H7 (cell line): Measurements from ENCODE around the gene CAMSAP1. TPM values are rescaled to one million over a fixed set of nuclear protein-coding genes. Genes with fewer than 3 reads are reported as not detected.
"Not testable (repeated sequence)": the region's sequence is repeated elsewhere in the genome, so short reads cannot be mapped to it uniquely, and the experiment has no call there.

Experiments used
- DNase-seq: peaks from one replicate; pipeline ENCODE4 v3.0.0; 2012
- H3K27me3 ChIP-seq: 2 replicates; pipeline ENCODE4 v1.6.0; 2011; ENCODE audit warnings: mild to moderate bottlenecking, low read length; ENCODE audit not compliant: control insufficient read depth, insufficient read depth
- H3K36me3 ChIP-seq: replicated peaks from 2 replicates; pipeline ENCODE4 v1.5.1; 2011; ENCODE audit warnings: low read length; ENCODE audit not compliant: control insufficient read depth, insufficient read depth
- H3K4me3 ChIP-seq: 2 replicates; pipeline ENCODE4 v1.5.1; 2011; ENCODE audit warnings: low read depth, mild to moderate bottlenecking, control low read depth, low read length, moderate library complexity; ENCODE audit not compliant: insufficient read depth
- total RNA-seq: library from RNA; depleted of rRNA; stranded (reverse); fragments of >200 nt; shearing (Covaris generic); gene quantifications from 2 replicates; pipeline ENCODE4 v1.2.3, GENCODE V29; 2014

The CAMSAP1 gene
- total RNA-seq, 1 experiment from 2014 or later, result 26.3 TPM

GRCh38 chr9:135947105-135947504, 39.8 kb upstream of the CAMSAP1 start:
- peaks cover 14% of the 10 kb centered on the region for H3K36me3 ChIP-seq
- DNase-seq, H3K27me3 ChIP-seq, H3K4me3 ChIP-seq: not testable (repeated sequence)

DNA sequence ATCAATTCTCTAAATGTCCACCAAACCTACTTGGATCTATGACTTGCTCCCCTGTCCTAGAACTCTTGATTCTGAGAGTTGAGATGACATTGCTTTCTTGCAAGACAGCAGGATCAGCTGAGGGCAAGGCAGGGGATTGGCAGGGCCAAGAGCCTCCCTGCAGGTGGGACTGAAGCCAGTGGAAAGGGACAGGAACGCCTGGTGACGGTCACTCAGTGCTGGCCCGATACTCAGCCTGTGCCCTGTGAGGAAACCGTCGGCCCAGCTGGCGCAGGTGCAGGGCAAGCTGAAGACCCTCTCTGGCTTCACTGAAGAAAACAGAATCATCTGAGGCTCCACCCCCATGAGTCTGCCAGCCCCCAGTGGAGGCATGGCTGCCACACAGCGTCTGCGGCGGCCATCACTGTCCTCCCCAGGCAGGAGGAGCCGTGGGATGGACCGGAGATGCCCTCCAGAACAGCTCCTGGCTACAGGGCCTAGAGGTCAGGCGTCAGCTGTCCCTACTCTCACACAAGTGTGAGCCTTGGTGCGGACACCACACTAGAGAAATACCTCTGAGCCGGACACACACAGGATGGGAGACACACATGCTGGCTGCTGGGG, 39.1 kb upstream of the CAMSAP1 start:
- H3K36me3 ChIP-seq, result peaks cover 15% of the 10 kb centered on the region
- no peak for DNase-seq
- H3K4me3 ChIP-seq, result no peak overlapping the region
- H3K27me3 ChIP-seq, result no peaks in the 10 kb centered on the region

DNA sequence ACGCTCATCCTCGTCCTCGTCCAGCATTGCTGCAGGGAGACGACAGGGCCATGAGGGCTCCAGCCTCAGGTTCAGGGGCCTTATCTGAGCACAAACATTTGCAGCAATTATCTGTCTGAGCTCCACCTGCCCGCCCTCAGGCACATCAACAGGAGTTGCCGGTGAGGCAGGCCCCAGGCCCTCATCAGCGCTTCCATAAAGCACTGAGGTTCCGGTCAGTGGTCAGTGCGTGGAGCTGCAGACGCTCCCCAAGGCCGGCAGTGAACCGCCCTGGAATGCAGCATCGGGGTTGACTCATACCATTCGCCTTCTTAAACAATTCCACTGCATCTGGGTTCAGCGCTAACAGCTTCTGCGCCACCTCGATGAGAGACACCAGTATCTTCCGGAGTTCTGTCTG, 38.6 kb upstream of the CAMSAP1 start:
- no peak overlapping the region for H3K4me3 ChIP-seq
- peaks cover 15% of the 10 kb centered on the region for H3K36me3 ChIP-seq
- no peak for DNase-seq
- H3K27me3 ChIP-seq, result no peaks in the 10 kb centered on the region

GRCh38 chr9:135944444-135945252, 37.3 kb upstream of the CAMSAP1 start:
- Histone ChIP-seq H3K27me3 (no peaks in the 10 kb centered on the region), H3K4me3 (no peak overlapping the region), H3K36me3 (peaks cover 15% of the 10 kb centered on the region)
- peak; percentile 66 for DNase-seq

DNA sequence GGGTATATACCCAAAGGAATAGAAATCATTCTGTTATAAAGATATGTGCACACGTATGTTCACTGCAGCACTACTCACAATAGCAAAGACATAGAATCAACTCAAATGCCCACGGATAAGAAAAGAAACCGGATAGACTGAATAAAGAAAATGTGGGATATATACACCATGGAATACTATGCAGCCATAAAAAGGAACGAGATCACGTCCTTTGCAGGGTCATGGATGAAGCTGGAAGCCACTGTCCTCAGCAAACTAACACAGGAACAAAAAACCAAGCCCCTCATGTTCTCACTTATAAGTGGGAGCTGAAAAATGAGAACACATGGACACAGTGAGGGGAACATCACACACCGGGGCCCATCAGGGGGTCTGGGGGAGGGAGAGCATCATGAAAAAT, 36.3 kb upstream of the CAMSAP1 start:
- not testable (repeated sequence) for DNase-seq, H3K4me3 ChIP-seq, H3K27me3 ChIP-seq
- peaks cover 15% of the 10 kb centered on the region for H3K36me3 ChIP-seq

GRCh38 chr9:135941288-135941995, 34.1 kb upstream of the CAMSAP1 start:
- no peak for DNase-seq
- no peak overlapping the region for H3K4me3 ChIP-seq
- peaks cover 19% of the 10 kb centered on the region for H3K36me3 ChIP-seq
- no peaks in the 10 kb centered on the region for H3K27me3 ChIP-seq

DNA sequence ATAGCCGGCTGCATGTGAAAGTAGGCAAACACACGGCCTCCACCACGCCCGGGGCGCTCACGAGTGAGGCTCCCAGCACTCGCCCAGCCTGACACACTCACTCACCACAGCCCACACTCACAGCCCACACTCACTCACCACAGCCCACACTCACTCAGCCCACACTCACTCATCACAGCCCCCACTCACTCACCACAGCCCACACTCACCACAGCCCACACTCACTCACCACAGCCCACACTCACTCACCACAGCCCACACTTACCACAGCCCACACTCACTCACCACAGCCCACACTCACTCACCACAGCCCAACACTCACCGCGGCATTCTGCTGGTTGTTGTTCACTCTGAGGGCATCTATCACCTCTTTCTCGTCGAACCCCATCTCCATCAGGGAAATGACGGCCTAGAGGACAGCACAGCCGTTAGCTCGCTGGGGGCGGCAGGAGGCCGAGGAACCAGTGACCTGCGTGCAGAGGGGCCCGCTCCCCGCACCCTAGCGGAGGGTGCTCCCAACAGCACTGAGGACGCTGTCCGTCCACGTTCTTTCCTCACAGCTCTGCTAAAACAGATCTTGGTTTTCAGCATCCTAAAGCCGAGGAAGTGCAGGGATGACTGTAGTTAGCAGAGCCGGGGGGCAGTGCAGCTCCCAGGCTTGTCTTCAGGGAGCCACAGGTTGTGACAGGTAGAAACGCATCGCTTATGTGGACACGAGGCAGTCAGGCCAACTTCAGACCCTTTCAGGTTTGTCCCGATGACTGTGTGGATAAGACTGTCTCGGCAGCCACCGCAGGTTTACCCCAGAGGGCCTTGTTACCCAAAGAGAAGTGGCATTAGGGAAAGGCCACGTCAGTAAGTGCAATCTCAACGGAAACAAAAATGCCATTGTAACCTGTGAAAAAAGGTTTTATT, 32.3 kb upstream of the CAMSAP1 start:
- H3K4me3 ChIP-seq, result no peak overlapping the region
- DNase-seq, result no peak
- peaks cover 18% of the 10 kb centered on the region for H3K36me3 ChIP-seq
- H3K27me3 ChIP-seq, result no peaks in the 10 kb centered on the region

DNA sequence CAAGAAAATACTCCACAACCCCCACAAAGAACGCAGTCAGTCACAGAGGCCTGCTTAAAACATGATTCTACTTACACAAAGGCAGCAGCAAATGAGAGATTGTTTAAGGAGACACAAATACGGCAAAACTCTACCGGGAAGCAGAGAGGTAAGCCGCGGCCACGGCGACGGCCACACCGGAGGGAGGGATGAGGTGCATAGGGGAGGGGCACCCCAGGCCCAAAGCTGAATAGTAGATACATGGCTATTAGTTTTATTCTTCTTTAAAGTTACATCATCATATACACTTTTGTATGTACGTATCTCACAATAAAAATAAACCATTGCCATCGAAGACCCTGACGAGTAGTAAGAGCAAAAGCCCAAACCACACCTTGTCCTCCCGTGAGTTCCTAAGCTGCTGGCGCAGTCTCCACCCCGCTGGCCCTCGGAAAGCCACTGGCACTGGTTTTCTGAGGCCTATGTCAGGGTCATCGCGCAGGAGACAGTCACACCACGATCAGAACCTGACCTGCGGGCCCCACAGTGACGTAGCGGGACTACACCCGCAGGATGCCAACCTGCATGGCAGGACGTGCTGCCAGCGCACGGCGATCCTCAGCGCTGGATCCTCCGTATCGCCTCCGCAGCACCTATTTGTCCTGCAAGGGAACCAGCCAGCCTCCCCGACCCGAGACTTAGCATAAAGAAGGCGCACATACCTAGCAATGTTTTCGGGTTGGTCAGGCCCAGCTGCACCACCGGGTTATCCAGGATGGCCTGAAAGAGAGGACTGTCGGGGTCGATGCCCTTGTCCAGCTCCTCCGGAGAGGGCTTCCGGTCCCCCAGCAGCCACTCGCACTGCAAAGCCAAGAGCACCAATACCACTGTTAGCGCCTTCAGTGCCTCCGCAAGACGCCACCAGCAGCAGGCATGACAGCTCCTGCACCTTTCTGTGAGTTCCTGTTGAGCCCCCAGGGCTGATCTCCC, 30.5 kb upstream of the CAMSAP1 start:
- Histone ChIP-seq H3K36me3 (peaks cover 20% of the 10 kb centered on the region), H3K27me3 (no peaks in the 10 kb centered on the region)
- no peak for DNase-seq

DNA sequence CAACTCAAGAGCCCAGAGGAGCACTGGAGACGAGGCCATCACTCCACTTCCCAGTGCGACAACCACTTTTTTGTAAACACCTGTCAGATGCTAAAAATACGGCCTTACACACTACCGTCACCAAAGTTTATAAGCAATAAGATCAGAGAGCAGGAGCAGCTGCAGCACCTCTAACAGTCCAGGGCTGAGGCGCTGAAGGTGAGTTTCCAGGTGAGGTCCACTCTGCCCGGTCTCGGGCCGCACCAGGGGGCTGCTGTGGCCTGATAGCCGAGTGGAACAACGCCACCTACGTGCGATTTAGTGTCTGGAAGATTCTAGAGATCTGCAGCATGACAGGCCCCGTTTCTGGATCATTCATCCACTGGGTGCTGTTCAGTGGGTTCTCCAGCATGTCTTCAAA, 25.8 kb upstream of the CAMSAP1 start:
- Histone ChIP-seq H3K36me3 (peaks cover 15% of the 10 kb centered on the region), H3K4me3 (no peak overlapping the region), H3K27me3 (no peaks in the 10 kb centered on the region)
- peak; percentile 61 for DNase-seq

More for the DNA sequence above, 30.5 kb upstream of the CAMSAP1 start:
- H3K4me3 ChIP-seq, result no peak overlapping the region

DNA sequence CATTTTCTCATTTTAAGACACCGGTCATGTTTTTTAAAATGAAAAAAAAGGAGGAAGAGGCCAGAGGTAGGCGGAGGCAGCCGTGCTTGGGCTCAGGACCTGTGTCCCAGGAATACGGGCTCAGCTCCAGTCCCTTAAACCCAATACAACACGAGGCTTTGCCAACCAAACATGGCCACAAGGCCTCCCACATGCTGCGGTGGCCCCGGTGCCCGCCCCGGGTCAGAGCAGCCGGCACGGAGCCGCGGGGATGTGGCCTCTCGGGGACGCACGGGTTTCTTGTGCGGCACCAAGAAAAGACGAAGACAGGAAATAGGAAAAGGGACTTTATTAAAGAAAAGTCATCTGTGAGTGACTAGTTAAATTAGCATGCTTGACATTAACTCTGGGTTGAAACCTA, 25.3 kb upstream of the CAMSAP1 start:
- H3K27me3 ChIP-seq, result no peaks in the 10 kb centered on the region

DNA sequence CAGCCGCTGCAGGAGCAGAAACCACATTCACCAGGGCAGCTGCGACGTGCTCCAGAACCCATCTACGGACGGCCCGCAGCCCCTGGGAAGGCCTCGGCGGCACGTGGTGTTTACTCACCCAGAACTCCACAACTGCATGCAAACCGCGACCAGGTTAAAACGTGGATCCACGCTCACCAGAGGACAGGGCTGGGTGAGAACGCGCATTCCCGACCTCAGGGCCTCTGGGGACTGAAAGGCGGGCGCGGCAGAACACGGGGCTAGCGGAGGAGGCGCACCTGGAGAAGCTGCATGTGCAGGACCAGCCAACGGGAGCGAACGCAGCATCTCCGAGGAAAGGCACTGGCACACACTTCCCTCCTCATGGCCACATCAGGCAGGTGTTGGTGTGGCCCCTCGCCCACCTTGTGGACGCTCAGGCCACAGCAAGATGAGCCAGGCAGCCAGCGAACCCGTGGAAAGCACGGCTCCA, 24.0 kb upstream of the CAMSAP1 start:
- Histone ChIP-seq H3K27me3 (no peaks in the 10 kb centered on the region), H3K36me3 (peaks cover 9% of the 10 kb centered on the region), H3K4me3 (no peak overlapping the region)
- DNase-seq, result peak; percentile 52

More for the DNA sequence above, 25.3 kb upstream of the CAMSAP1 start:
- Histone ChIP-seq H3K36me3 (peaks cover 11% of the 10 kb centered on the region), H3K4me3 (no peak overlapping the region)
- DNase-seq, result peak; percentile 44

DNA sequence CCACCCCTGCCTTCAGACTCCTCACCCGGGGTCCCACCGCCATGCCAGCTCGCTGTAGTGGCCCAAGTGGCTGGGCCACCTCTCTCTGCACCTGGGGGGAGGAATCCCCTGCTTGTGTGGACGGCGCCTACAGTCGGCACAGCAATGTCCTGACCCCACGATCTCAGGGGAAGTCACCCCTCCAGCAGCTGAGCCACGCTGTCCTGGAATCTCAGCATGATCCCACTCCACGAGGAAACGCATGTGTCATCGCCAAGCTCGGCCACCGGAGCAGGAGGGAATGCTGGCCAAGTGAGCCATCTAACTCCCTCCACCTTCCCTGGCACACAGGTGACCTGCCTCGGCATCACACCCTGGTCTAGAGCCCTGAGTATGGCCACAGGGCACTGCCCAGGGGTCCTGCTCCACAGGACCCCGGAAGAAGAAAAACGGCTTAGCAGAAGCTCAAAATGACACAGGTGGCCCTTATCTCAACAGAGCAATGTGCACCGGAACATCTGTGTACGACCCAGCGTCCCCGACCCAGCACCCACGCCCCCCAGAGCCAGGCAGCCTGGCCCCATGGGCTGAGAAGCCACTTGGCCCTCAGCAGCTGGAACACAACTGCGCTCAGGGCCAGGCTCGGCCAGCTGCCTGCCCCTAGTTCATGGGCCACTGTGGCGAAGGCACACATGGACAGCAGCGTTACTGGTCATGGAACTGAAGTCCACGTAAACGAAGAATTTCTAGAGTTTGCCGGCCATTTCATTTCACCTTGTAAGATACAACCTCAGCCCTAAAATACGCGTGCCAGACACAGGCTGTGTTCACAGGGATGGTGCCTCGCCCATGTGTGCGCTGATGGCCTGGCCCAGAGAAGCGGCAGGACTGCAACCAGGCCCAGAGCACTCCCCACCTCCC, 23.4 kb upstream of the CAMSAP1 start:
- Histone ChIP-seq H3K4me3 (no peak overlapping the region), H3K27me3 (no peaks in the 10 kb centered on the region), H3K36me3 (peaks cover 8% of the 10 kb centered on the region)
- no peak for DNase-seq
